ENCODE results near the gene MTNR1B.

Gene MTNR1B

DNA sequence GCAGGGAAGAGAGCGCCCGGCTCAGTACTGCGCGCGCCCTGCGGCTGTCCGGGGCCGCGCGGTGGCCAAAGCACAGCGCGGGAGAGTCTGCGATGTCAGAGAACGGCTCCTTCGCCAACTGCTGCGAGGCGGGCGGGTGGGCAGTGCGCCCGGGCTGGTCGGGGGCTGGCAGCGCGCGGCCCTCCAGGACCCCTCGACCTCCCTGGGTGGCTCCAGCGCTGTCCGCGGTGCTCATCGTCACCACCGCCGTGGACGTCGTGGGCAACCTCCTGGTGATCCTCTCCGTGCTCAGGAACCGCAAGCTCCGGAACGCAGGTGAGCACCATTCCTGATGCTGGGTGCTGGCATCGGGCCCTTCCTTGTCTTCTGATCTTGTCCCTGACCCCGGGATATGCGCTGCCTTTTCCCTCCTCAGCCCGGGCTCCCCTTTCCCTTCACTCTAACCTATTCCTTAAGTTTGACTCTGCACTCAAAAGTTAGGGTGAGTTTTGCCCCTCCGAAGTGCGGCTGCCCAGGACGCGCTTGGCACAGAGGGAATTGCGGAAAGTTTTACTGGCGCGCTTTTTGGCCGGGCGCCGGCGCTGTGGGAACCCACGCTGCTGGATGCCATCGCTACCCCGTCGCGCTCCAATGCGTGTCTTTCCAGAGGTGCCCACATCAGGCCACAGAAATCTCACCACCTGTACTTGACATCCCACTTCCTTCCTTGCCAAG lies at the start of gene MTNR1B:
Gene MTNR1B, plus strand, starts transcription at position 18 of the 714 bp plus-strand sequence. Its CDS starts 75 bp downstream, at position 93.
- Histone ChIP-seq H2AFZ (ENCODE audit: low read length, unreplicated experiment) (no peak within 1 kb of the TSS), H3K79me2 (ENCODE audit: control insufficient read depth, insufficient read depth, low read length, unreplicated experiment) (no peaks in the 10 kb centered on the region), H3K27ac (ENCODE audit: low read depth, low read length) (no peak within 1 kb of the TSS), H3K4me1 (ENCODE audit: control insufficient read depth, insufficient read depth, low read length, unreplicated experiment) (no peaks in the 10 kb centered on the region), H3K4me3 (ENCODE audit: low read depth, low read length) (0 out of 2 replicates have a peak within 1 kb of the TSS, but pooled peaks have one; percentile 29), H3K27me3 (ENCODE audit: insufficient read depth, low read length) (peaks cover 66% of the 10 kb centered on the region), H3K36me3 (ENCODE audit: insufficient read depth, low read length) (no peaks in the 10 kb centered on the region)

DNA sequence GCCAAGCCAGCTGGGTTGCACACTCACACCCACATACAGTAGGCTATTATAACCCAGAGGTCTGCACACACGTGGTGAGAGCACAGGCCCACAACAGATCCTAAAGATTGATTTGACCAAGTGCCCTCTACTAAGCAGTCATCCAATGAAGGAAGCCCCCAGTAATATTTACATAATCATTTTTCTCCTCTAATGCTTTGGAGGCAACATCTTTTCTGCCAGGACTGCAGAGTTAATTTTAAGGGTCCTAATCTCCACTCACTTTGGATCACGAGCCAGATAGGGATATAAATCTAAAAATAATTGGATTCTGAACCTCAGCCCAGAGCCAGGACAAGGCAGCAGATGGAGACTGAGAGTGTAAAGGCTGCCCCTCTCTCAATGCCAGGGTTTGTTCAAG lies 49.1 kb upstream of the MTNR1B start:
- H3K79me2 ChIP-seq (ENCODE audit: control insufficient read depth, insufficient read depth, low read length, unreplicated experiment): no peaks in the 10 kb centered on the region
- no peak overlapping the region for H3K4me3 ChIP-seq (ENCODE audit: low read depth, low read length)
- H3K36me3 ChIP-seq (ENCODE audit: insufficient read depth, low read length): no peaks in the 10 kb centered on the region
- H3K27me3 ChIP-seq (ENCODE audit: insufficient read depth, low read length): peaks cover 28% of the 10 kb centered on the region
- H2AFZ ChIP-seq (ENCODE audit: low read length, unreplicated experiment): no peak overlapping the region
- no peak overlapping the region for H3K27ac ChIP-seq (ENCODE audit: low read depth, low read length)
- no peaks in the 10 kb centered on the region for H3K4me1 ChIP-seq (ENCODE audit: control insufficient read depth, insufficient read depth, low read length, unreplicated experiment)

DNA sequence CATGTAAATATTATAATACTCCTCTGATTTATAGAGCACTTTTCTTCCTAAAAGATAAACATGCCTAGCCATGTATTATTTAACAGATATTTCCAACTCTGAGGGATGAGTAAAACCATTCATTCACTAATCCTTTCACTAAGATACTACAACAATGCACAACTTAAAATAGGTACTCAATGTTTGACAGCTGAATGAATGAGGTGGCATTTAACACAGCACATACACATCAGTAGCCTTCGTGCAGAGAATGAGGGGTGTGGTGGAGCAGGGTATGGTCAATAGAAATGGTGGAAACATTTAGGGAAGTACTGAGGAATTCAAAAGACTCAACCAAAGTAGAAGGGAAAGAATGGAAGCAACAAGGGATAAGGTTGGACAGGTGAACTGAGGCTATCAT lies 46.7 kb upstream of the MTNR1B start:
- Histone ChIP-seq H3K4me1 (ENCODE audit: control insufficient read depth, insufficient read depth, low read length, unreplicated experiment) (no peaks in the 10 kb centered on the region), H3K36me3 (ENCODE audit: insufficient read depth, low read length) (no peaks in the 10 kb centered on the region), H3K79me2 (ENCODE audit: control insufficient read depth, insufficient read depth, low read length, unreplicated experiment) (no peaks in the 10 kb centered on the region), H2AFZ (ENCODE audit: low read length, unreplicated experiment) (no peak overlapping the region), H3K4me3 (ENCODE audit: low read depth, low read length) (no peak overlapping the region), H3K27me3 (ENCODE audit: insufficient read depth, low read length) (peaks cover 28% of the 10 kb centered on the region), H3K27ac (ENCODE audit: low read depth, low read length) (no peak overlapping the region)

DNA sequence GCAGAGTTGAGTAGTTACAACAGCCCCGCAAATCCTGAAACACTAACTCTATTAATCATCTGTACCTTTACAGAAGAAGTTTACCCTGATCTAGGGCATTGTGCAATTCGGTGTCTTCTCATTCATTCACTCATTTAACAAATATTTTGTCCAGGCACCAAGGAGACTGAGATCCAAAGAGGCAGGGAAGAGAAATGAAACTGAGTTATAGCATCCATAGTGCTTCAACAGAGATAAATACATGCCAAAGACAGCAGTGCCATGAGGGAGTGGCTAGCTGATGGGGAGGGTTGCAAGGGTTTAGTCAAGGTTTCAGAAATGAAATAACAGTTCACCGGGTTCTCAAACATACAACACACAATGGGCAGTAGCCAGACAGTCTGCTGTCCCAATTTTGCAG lies 40.2 kb upstream of the MTNR1B start:
- Histone ChIP-seq H3K4me1 (ENCODE audit: control insufficient read depth, insufficient read depth, low read length, unreplicated experiment) (peaks cover 5% of the 10 kb centered on the region), H2AFZ (ENCODE audit: low read length, unreplicated experiment) (no peak overlapping the region), H3K27me3 (ENCODE audit: insufficient read depth, low read length) (0 out of 2 replicates have a peak, but pooled peaks cover 3% of the 10 kb centered on the region), H3K4me3 (ENCODE audit: low read depth, low read length) (no peak overlapping the region), H3K36me3 (ENCODE audit: insufficient read depth, low read length) (no peaks in the 10 kb centered on the region), H3K27ac (ENCODE audit: low read depth, low read length) (peak overlapping the region; percentile 41), H3K79me2 (ENCODE audit: control insufficient read depth, insufficient read depth, low read length, unreplicated experiment) (no peaks in the 10 kb centered on the region)

DNA sequence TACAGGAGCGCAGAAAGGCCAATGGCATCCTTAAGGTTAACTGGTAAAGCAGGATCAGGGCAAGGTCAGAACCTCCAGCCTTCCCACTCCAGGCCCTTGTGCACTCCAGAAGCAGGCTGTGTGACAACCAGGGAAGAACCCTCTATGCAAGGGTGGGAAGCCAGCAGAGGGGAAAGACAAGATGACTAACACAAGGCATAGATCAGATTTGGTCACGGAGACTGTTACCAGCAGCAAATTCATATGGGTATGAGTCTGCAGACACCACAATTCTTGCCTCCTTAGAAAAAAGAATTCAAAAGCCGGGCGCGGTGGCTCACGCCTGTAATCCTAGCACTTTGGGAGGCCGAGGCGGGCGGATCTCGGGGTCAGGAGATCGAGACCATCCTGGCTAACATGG lies 39.8 kb upstream of the MTNR1B start:
- Histone ChIP-seq H3K4me1 (ENCODE audit: control insufficient read depth, insufficient read depth, low read length, unreplicated experiment) (peaks cover 5% of the 10 kb centered on the region), H3K4me3 (ENCODE audit: low read depth, low read length) (no peak overlapping the region), H3K27me3 (ENCODE audit: insufficient read depth, low read length) (0 out of 2 replicates have a peak, but pooled peaks cover 3% of the 10 kb centered on the region), H3K36me3 (ENCODE audit: insufficient read depth, low read length) (no peaks in the 10 kb centered on the region), H2AFZ (ENCODE audit: low read length, unreplicated experiment) (no peak overlapping the region), H3K27ac (ENCODE audit: low read depth, low read length) (peak overlapping the region; percentile 41), H3K79me2 (ENCODE audit: control insufficient read depth, insufficient read depth, low read length, unreplicated experiment) (no peaks in the 10 kb centered on the region)

DNA sequence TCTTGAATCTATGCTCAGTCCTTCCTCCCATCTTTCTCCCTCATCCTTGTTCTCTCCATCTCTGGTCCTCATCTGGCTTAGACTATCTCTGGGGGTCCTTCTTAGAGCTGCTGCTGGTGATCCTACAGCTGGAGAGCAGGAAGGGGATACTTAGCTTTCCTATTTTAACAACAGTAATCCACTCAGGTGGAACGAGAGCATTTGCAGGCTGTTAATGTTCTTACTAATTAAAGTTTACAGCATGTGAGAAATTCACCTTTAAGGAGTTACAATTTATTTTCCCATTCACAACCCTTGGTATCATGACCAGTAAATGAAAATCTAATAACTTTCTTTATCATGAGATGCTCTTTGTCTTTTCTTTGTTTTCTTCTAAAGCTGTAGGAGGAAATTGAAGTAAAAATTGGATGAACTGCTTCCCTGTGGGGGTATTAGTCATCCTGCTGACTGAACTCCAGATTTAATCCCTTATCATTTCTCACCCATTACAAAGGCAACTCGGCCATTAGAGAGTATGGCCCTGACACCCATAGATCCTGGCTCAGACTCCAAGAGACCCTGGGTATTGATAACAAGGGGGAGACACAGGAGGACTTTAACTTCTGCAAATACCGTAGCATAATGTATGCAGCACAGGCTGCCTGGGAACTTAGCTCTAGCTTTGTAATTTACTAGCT lies 37.6 kb upstream of the MTNR1B start:
- Histone ChIP-seq H3K79me2 (ENCODE audit: control insufficient read depth, insufficient read depth, low read length, unreplicated experiment) (no peaks in the 10 kb centered on the region), H2AFZ (ENCODE audit: low read length, unreplicated experiment) (no peak overlapping the region), H3K27ac (ENCODE audit: low read depth, low read length) (no peak overlapping the region), H3K4me3 (ENCODE audit: low read depth, low read length) (no peak overlapping the region), H3K36me3 (ENCODE audit: insufficient read depth, low read length) (no peaks in the 10 kb centered on the region), H3K27me3 (ENCODE audit: insufficient read depth, low read length) (0 out of 2 replicates have a peak, but pooled peaks cover 3% of the 10 kb centered on the region), H3K4me1 (ENCODE audit: control insufficient read depth, insufficient read depth, low read length, unreplicated experiment) (peaks cover 5% of the 10 kb centered on the region)

DNA sequence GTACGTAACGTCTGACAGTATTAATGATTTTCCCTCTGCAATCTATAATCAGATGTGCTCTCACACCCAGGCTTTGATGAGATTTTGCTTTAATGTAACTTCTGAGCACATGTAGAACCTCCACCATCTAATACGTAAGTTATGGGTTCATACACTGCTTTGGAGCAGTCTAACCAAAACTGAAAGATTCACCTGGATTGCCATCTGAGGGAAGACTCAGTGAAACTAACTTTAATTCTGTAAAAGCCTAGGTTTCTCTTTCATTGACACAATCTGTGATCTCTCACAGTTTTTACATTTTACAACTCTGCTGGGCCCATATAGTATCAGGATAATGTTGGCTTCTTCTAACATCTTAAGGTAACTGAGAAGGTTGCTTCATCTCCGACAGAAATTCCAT lies 30.1 kb upstream of the MTNR1B start:
- Histone ChIP-seq H3K36me3 (ENCODE audit: insufficient read depth, low read length) (no peaks in the 10 kb centered on the region), H2AFZ (ENCODE audit: low read length, unreplicated experiment) (no peak overlapping the region), H3K79me2 (ENCODE audit: control insufficient read depth, insufficient read depth, low read length, unreplicated experiment) (no peaks in the 10 kb centered on the region), H3K27ac (ENCODE audit: low read depth, low read length) (no peak overlapping the region), H3K4me1 (ENCODE audit: control insufficient read depth, insufficient read depth, low read length, unreplicated experiment) (no peaks in the 10 kb centered on the region), H3K27me3 (ENCODE audit: insufficient read depth, low read length) (0 out of 2 replicates have a peak, but pooled peaks cover 10% of the 10 kb centered on the region), H3K4me3 (ENCODE audit: low read depth, low read length) (no peak overlapping the region)

DNA sequence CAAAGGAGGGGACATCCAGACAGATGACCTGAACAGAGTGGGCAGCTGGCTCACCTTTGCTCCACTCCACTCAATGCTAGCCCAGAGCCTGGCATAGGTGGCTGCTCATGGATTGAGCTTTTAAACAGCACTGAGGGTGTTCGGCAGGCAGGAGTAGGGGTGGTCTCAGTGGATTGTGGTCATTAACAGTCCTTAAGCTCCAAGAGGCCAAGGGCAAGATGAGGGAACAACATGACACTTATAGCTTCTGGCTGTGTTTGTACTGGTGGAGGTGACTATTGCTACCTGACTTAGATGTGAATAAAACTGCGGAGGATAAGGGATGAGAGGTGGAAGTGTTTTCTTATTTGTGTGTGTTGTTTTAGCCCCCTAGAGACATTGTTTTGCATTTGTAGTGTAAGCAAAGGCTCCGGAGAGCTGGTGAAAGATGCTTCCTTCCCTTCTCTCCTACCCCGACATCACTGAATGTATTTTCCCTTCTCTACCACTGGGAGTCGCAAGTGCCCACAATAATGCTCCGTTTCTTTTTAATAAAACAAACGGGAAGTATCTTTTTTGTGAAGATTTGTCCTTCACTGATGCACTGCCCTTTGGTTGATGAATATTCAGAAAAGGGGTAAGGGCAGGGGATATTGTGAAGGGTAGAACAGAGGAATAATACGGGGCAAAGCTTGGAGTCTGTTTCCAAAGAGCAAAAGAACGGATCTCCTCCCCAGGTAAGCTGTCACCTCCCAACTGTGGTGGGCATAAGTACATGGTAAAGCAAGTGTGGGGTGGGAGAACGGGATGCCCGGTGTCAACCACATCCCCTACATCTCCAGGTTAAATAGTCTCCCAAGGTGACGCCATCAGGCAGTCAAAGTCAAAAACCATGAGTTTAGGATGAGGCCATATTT lies 27.5 kb upstream of the MTNR1B start:
- H3K4me1 ChIP-seq (ENCODE audit: control insufficient read depth, insufficient read depth, low read length, unreplicated experiment): no peaks in the 10 kb centered on the region
- no peak overlapping the region for H3K27ac ChIP-seq (ENCODE audit: low read depth, low read length)
- H3K79me2 ChIP-seq (ENCODE audit: control insufficient read depth, insufficient read depth, low read length, unreplicated experiment): no peaks in the 10 kb centered on the region
- no peak overlapping the region for H2AFZ ChIP-seq (ENCODE audit: low read length, unreplicated experiment)
- 0 out of 2 replicates have a peak, but pooled peaks cover 10% of the 10 kb centered on the region for H3K27me3 ChIP-seq (ENCODE audit: insufficient read depth, low read length)
- H3K4me3 ChIP-seq (ENCODE audit: low read depth, low read length): no peak overlapping the region
- no peaks in the 10 kb centered on the region for H3K36me3 ChIP-seq (ENCODE audit: insufficient read depth, low read length)

DNA sequence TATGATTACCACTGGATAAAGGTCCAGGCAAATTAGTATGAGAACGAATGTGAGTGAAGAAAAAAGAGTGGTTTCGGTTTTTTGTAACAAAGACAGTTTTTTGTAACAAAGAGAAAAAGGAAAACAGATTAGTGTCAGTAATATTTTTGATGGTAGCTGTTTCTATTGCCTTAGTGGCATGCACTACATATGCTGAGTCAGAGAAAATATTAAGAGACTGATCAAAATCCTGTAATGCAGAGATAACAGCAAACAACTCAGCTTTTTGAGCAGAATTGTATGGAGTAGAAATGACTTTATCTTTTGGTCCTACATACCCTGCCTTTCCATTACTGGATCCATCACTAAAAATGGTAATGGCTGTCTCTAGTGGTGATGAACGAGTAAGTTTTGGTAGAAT lies 22.7 kb upstream of the MTNR1B start:
- Histone ChIP-seq H3K27ac (ENCODE audit: low read depth, low read length) (no peak overlapping the region), H3K4me1 (ENCODE audit: control insufficient read depth, insufficient read depth, low read length, unreplicated experiment) (no peaks in the 10 kb centered on the region), H3K36me3 (ENCODE audit: insufficient read depth, low read length) (no peaks in the 10 kb centered on the region), H3K27me3 (ENCODE audit: insufficient read depth, low read length) (peaks cover 4% of the 10 kb centered on the region; the same call in 1 of the 2 replicates), H3K79me2 (ENCODE audit: control insufficient read depth, insufficient read depth, low read length, unreplicated experiment) (no peaks in the 10 kb centered on the region), H3K4me3 (ENCODE audit: low read depth, low read length) (no peak overlapping the region), H2AFZ (ENCODE audit: low read length, unreplicated experiment) (no peak overlapping the region)

DNA sequence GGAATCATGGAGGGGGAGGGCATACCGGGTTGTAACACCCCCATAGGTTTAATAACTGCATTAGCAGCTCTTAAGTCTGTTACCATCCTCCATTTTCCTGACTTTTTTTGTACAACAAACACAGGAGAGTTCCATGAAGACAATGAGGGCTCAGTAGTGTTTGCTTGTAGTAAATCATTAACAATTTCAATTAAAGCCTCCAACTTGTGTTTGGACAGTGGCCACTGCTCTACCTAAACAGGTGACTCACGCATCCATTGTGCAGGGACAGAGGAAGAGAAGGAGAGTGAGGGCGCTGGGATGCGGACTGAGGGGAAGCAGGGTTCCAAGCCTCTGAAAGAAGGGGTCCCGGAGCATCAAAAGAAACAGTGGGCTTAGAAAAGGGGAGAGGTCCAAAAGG lies 21.3 kb upstream of the MTNR1B start:
- Histone ChIP-seq H2AFZ (ENCODE audit: low read length, unreplicated experiment) (no peak overlapping the region), H3K27ac (ENCODE audit: low read depth, low read length) (no peak overlapping the region), H3K36me3 (ENCODE audit: insufficient read depth, low read length) (no peaks in the 10 kb centered on the region), H3K4me1 (ENCODE audit: control insufficient read depth, insufficient read depth, low read length, unreplicated experiment) (no peaks in the 10 kb centered on the region), H3K79me2 (ENCODE audit: control insufficient read depth, insufficient read depth, low read length, unreplicated experiment) (no peaks in the 10 kb centered on the region), H3K4me3 (ENCODE audit: low read depth, low read length) (no peak overlapping the region), H3K27me3 (ENCODE audit: insufficient read depth, low read length) (peaks cover 12% of the 10 kb centered on the region; the same call in 1 of the 2 replicates)

Data from ACC112 (cell line).